C4-2B (cell line): ENCODE data around the gene LGALS7B.

Experiments used
- ZFX ChIP-seq: fragments of 450-650 bp; IDR thresholded peaks from 2 replicates; pipeline ENCODE4 v1.6.1; 2017
- TF ChIP-seq, protein P1 (sequence below): fragments of 450-650 bp; conservative IDR thresholded peaks from 2 replicates; pipeline ENCODE4 v1.5.1; 2017; ENCODE audit warnings: mild to moderate bottlenecking

DNA sequence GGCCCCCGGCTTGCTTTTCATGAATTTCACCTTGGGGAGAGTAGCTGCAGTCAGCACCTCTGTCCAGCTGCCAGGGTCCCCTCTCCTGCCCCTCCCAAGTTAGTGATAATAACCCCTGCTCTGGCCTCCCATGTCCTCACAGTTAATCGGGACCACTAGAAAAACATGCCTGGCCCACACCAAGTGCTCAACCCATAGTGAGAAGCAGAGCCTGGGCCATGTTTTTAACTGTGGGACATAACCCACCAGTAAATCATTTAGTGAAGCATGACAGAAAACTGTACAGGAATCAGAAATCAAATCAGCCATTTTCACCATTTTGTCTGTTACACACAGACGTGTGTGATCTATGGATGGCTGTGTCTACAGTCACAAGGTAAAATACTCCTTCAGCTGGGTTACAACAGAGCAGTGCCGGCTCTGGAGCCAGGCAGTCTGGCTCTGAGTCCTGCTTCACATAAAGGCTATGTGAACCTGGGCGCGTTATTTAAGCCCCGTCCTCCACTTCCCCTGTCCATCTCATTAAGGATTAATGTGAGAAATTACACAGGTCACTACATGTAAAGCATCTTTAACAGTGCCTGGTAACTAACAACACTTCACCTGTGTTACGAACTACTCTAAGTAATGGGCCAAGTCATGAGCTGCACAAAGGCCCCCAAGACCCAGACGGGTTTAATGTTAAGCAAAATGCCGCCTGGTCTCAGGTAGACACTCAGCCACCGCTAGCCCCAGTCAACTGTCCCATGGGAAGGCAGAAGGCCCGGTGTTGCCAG is 50.2 kb downstream of the LGALS7B start:
- TF ChIP-seq, protein P1, sequence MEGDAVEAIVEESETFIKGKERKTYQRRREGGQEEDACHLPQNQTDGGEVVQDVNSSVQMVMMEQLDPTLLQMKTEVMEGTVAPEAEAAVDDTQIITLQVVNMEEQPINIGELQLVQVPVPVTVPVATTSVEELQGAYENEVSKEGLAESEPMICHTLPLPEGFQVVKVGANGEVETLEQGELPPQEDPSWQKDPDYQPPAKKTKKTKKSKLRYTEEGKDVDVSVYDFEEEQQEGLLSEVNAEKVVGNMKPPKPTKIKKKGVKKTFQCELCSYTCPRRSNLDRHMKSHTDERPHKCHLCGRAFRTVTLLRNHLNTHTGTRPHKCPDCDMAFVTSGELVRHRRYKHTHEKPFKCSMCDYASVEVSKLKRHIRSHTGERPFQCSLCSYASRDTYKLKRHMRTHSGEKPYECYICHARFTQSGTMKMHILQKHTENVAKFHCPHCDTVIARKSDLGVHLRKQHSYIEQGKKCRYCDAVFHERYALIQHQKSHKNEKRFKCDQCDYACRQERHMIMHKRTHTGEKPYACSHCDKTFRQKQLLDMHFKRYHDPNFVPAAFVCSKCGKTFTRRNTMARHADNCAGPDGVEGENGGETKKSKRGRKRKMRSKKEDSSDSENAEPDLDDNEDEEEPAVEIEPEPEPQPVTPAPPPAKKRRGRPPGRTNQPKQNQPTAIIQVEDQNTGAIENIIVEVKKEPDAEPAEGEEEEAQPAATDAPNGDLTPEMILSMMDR, result no peak
- no peak for TF ChIP-seq ZFX
